HG02884 (cell line): ENCODE results near the gene C17orf114.
A peak's percentile ranks its signal among the peaks of the same experiment; 100 is the strongest.

Experiments
- ATAC-seq: cut with Tn5 transposase; IDR thresholded peaks from one replicate; pipeline ENCODE4 v1.9.1; 2021; ENCODE audit warnings: mild to moderate bottlenecking, moderate library complexity; ENCODE audit not compliant: unreplicated experiment

C17orf114 gene

GRCh38 chr17:4823373-4824089, 21.4 kb upstream of the C17orf114 start:
- ATAC-seq, result no peak

- no peak for ATAC-seq
These were observed 20.7 kb upstream of the C17orf114 start for GRCh38 chr17:4822835-4823234.

GRCh38 chr17:4818276-4818675, 16.1 kb upstream of the C17orf114 start:
- no peak for ATAC-seq

GRCh38 chr17:4816826-4817225, 14.7 kb upstream of the C17orf114 start:
- no peak for ATAC-seq

GRCh38 chr17:4815043-4815675, 13.0 kb upstream of the C17orf114 start:
- ATAC-seq, result no peak

GRCh38 chr17:4812690-4813089, 10.6 kb upstream of the C17orf114 start:
- no peak for ATAC-seq

- ATAC-seq, result no peak
These were observed 9.3 kb upstream of the C17orf114 start for GRCh38 chr17:4811471-4811870.

- no peak for ATAC-seq
These were observed 8.7 kb upstream of the C17orf114 start for GRCh38 chr17:4810696-4811290.

- ATAC-seq, result no peak
These were observed 6.2 kb upstream of the C17orf114 start for GRCh38 chr17:4808378-4808767.

- ATAC-seq, result no peak
These were observed 5.7 kb upstream of the C17orf114 start for GRCh38 chr17:4807605-4808377.

- ATAC-seq, result peak; percentile 86
These were observed 4.9 kb upstream of the C17orf114 start, which contains the start of gene PLD2 for GRCh38 chr17:4806777-4807604. PLD2 (plus strand) TSS chr17:4807152; CDS start chr17:4807773, 621 bp downstream.

GRCh38 chr17:4806456-4806776, 4.3 kb upstream of the C17orf114 start:
- peak; percentile 5 for ATAC-seq

GRCh38 chr17:4800462-4801196, 1.5 kb downstream of the C17orf114 start:
- ATAC-seq, result no peak

GRCh38 chr17:4796552-4796920, 5.6 kb downstream of the C17orf114 start:
- no peak for ATAC-seq

- no peak for ATAC-seq
These were observed 7.0 kb downstream of the C17orf114 start for GRCh38 chr17:4795168-4795567.

GRCh38 chr17:4790705-4791088, 11.4 kb downstream of the C17orf114 start:
- no peak for ATAC-seq

- peak; percentile 64 for ATAC-seq
These were observed 12.0 kb downstream of the C17orf114 start for GRCh38 chr17:4789951-4790704.

- no peak for ATAC-seq
These were observed 12.5 kb downstream of the C17orf114 start for GRCh38 chr17:4789701-4789950.

GRCh38 chr17:4788807-4789700, 13.1 kb downstream of the C17orf114 start, which contains the start of gene GLTPD2:
GLTPD2 (plus strand) TSS chr17:4788964; CDS start chr17:4789012, 48 bp downstream.
- no peak for ATAC-seq
